NCI-H526 (cell line): Measurements from ENCODE around the gene DHRS3.

Experiments used
- DNase-seq, 2 experiments: peaks; one replicate each; lab custom pipeline; 2025; lab: John Stamatoyannopoulos, UW

The DHRS3 gene

GRCh38 chr1:12598974-12599373, 19.0 kb downstream of the DHRS3 start:
- DNase-seq: no peak

DNA sequence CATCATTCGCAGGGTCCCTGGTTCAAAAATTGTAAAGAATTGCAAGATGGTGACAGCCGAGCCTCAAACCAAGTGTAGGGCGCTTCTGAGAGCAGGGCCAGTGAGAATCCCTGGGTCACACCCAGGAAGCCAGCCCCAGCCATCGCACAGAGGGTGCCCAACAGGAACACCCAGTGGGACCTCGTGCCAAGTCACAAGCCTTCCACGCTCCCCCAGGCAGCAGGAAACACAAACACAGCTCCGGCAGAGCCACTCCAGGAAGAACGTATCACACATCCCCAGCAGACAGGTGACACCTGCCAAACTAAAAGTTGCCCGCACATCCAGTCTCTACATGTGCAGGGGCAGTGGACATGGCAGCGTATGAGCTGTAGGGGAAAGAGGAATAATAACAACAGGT, 20.2 kb downstream of the DHRS3 start:
- no peak for DNase-seq

DNA sequence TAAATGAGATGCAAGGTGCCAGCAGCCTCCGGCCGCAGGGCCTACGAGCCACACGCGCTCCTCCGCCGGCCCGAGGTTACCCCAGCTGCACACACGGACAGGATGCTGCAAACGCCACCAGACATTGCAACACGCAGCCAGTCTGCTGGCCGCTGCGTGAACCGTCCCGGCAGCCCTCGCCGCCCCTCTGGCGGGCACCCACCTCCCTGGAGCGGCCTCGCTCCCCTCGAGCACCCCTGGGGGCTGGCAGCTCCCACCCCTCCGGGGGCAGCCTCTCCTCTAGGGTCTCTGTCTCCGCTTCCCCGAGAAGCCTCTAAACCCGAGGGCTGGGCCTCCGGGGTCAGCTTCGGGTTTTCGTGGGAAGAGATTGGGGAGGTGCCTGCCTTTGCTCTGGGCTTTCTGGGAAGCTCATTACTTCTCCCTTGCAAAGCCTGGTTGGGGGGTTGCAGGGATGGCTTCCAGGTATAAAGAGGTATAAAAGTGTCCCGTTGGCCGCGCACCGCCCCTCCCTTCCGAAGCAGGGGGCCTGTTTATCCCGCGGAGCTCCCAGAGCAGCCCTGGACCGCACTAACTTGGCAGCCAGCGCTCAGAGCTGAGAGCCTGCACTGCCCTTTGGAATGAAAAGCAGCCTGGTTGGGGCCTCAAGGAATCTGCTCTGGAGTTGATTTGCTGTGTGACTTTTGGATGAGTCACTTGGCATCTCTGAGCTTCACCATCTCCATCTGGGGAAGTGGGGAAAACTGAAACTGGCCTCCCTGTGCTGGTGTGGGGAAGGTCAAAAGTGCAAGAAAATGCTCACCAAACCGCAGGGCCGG, 21.8 kb downstream of the DHRS3 start:
- peak in 1 of 2 experiments; percentile 59 for DNase-seq

GRCh38 chr1:12595757-12596006, 22.3 kb downstream of the DHRS3 start:
- no peak for DNase-seq

DNA sequence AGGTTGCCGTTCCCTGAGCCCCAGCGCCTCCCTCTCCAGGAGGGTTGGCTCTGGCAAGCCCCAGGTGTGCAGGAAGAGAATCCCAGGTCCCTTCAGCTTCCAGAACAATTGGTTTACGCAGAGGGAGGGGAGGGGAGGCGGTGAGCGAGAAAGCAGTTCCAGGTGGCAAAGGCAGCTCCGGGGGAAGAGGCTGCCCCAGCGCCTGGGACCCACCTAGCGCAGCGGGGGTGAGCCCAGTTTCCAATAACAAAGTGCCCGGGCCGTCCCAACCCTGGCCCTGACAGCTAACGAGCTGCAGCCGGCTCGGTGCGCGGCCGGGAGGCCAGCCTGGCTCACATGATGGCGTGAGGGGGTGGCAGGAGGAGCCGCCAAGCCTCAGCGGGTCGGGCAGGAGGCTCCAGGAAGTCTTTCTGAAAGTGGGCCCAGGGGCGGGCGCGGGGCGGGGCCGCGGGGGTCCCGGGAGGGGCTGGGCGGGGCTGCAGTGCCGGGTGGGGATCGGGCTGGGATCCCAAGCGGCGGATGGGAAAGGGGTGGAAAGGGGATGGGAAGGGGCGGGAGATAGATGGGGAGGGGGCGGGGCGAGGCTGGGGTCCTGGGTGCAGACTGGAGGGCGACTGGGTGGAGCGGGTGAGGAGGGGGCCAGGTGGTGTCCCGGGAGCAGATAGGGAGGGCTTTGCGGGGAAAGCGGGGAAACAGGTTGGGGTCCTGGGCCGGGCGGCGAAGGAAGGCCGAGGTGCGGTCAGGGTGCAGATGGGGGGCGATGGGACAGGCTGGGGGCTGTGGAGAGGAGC, 22.8 kb downstream of the DHRS3 start:
- peak; percentile 18 to 80 for DNase-seq

DNA sequence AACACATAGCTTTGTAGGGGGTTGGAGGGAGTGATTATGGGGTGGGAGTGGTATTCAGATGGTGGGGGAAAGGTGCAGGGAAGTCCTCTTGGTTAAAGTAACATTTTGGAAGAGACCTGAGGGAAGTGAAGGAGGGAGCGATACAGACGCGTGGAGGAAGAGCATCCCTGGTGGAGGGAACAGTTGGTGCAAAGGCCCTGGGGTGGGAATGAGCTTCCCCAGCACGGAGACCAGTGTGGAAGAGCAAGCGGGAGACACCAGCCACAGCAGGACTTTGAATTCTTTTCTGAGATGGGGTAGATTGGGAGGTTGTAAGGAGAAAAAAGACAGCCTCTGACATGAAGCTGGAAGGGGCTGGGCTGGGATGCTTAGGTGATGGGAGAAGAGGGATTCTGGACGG, 23.5 kb downstream of the DHRS3 start:
- DNase-seq: no peak

GRCh38 chr1:12593621-12594066, 24.4 kb downstream of the DHRS3 start:
- no peak for DNase-seq

DNA sequence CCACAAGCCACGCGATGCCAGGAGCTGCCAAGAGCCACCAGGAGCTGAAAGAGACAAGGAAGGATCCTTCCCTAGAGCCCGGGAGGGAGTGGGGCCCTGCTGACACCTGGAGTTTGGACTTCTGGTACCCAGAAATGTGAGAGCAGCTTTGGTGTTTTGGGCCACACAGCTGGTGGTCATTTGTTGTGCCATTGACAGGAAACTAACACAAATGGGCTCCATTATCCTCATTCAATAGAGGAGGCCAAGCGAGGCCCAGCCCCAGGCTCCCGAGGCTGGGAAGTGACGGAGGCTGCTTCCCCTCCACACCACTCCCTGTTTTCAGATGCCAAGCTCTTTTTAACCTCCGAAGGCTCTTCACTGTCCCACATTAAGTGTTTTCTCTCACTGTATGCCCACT, 25.5 kb downstream of the DHRS3 start:
- no peak for DNase-seq

DNA sequence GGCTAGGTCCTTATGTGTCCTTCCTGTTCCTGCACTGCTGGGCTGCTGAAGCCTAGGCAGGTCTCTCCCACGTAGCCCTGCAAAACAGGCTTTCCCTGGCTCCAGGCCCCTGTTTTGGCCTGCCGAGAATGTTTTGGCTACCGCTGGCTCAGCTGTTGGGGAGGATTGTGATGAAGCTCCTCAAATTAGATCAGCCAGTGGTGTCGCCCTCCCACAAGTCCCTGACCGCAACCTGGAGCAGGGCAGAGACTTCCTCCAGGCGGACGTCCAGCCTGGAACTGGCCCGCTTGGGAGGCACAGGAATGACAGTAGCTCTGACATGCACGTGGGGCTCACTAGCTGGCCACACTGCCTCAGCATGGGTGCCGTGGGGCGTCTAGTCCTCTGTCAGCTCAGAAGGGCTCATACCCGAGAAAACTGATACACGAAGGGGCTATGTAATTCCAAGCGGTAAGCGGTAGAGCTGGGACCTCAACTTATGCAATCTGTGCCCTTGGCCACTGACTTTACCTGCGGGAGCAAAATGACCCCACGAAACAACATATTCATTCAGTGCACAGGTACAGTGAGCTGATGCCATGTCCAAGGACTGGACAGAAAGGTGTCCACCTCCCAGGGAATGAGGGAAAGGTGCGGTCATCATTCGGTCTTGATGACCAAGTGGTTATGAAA, 26.6 kb downstream of the DHRS3 start:
- no peak for DNase-seq

GRCh38 chr1:12588695-12589094, 29.3 kb downstream of the DHRS3 start:
- DNase-seq: no peak

GRCh38 chr1:12587981-12588640, 29.9 kb downstream of the DHRS3 start:
- no peak for DNase-seq

DNA sequence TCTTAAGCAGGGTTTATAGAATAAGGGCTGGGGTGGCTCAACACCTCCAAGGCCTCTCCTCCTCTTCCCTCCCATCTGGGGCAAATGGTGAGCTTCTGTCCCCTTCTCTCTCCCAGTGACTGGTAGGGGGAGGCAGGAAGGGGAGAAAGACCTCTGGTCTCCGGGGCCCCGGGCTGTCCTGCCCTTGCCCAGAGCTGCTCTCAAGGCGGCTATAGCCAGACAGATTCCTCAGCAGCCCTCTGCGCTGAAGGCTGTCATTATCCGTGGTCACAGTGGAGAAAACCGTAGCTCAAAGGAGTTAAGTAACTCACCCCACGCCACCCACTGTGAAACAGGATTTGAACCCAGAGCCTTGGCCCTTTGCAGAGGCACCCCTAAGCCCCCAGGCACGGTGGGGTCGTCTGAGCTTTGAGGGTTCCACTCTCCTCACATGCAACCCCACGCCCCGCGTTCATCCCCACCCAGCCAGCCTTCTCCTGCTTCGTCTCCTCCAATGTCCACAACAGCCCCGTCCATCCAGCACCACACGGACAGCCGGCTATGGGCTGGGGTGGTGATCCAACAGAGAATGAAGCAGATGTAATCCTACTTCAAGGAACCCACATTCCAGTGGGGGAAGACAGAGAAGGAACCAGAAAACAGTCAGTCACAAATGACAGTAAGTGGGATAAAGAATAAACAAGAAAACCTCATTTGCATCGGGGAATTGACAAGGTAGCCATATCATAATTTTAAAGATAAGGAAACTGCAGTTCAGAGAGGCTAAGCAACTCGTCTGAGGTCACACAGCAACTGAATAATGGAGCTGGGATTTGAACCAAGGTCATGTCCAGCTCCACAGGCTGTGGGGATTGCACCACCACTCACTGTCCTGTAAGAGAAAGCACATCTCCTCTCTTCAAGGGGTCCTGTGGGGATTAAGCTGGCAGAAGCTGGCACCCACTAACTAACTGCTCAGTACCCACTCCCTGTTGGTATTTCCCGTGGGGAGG, 31.8 kb downstream of the DHRS3 start:
- DNase-seq: no peak

- no peak for DNase-seq
These were observed 32.5 kb downstream of the DHRS3 start for GRCh38 chr1:12585536-12585935.

DNA sequence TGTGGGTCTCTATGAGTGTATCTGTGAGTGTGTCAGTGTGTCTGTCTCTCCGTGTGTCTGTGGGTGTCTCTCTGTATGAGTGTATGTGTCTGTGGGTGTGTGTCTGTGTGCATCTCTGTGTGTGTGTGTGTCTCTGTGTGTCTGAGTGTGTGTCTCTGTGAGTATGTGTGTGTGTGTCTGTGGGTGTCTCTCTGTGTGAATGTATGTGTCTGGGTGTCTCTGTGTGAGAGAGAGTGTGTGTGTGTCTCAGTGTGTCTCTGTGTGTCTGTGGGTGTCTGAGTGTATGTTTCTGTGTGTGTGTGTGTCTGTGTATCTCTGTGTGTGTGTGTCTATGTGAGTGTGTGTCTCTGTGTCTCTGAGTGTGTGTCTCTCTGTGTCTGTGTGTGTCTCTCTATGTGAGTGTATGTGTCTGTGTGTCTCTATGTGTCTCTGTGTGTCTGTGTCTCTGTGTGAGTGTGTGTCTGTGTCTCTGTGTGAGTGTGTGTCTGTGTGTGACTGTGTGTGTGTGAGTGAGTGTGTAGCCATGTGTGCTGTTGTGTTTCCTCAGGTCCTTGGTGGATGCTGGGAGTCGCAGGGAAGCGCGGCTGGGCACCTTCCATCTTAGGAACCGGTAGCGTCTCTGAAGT, 33.0 kb downstream of the DHRS3 start:
- DNase-seq: no peak

GRCh38 chr1:12583484-12583883, 34.5 kb downstream of the DHRS3 start:
- no peak for DNase-seq

DNA sequence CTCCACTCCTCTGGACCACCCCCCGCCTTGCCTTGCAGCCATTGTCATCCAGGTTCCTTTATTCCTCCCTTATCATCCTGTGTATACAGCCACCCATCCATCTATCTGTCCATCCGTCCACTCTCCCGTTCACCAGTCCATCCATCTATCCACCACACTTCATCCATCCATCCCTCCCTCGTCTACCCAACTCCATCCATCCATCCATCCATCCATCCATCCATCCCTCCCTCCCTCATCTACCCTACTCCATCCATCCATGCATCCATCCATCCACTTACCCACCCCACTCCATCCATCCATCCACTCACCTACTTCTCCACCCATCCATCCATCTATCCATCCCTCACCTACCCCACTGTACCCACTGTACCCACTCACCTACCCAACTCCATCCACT, 35.4 kb downstream of the DHRS3 start:
- no peak for DNase-seq

- no peak for DNase-seq
These were observed 36.8 kb downstream of the DHRS3 start for GRCh38 chr1:12581179-12581578.

GRCh38 chr1:12580054-12580887, 37.7 kb downstream of the DHRS3 start:
- no peak for DNase-seq

DNA sequence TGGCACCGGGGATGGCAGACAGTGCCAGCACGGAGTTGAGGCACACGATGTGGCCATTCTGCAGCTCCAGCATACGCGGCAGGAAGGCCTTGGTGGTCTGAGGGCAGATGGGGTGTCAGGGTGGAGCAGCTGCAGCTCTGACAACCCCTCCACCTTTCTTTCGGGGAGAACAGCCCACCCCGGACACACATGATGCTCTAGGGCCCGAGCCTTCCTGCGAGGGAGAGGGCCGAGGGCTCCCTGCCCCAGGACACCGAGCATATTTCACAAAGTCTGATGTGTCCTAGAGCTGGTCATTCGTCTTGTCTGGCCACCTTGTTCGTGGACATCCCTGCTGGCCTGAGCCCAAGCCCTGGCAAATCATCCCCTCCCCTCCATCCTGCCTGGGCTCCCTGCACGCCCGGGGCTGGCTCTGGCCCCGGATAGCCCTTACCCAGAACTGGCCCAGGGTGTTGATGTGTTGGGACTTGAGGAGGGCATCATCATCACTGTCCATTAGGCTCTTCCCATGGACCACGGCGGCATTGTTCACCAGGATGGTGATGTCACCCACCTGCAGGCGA, 39.1 kb downstream of the DHRS3 start:
- no peak for DNase-seq

DNA sequence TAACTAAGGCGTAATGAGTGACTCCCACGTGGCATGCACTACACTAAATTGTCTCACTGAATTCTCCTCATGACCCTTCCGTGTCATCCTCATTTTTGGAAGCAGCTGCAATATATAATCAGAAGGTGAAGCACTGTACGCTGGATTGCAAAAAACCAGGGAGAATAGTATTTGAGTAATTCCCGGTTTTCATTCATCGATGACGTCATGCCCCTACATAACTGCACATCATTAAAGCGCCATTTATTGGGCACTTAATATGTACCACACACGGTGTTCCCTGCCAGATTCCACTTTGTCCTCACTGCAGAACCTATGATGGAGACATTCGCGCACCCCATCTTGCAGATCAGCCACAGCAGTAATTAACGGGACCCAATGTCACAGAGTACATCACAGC, 41.0 kb downstream of the DHRS3 start:
- no peak for DNase-seq
